ENCODE results near the gene CSAD. TPM values are rescaled to one million over a fixed set of nuclear protein-coding genes. Genes with fewer than 3 reads are reported as not detected.

Gene CSAD
- total RNA-seq, 1 donor from 2014 or later: 24.3 TPM

DNA sequence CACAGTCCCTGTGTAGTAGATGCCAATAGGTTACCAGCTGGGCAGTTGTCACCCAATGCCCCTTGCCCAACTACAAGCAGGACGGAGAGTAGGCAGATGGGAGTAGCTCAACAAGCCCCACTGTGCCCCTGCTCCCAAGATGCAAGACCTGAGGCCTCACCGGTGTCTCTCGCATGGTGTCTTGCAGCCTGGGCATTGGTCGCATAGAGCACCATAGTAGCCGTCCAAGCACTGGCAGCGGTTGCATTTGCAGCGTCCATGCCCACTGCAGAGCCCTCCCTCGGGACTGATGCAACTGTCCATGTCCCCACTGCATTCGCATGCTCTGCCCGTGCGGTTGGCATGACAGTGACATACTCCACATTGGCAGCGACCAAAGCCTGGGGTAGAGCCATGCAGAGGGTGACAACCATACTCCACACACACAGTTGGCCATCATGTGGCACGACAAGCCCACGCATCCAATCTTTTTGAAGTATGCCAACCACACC is 11.9 kb upstream of the CSAD start:
- Mint-ChIP-seq H3K27ac (ENCODE audit: unreplicated experiment) (no peak overlapping the region), H3K9me3 (ENCODE audit: low read depth) (no peaks in the 10 kb centered on the region), H3K27me3 (ENCODE audit: low read depth) (peaks cover 7% of the 10 kb centered on the region), H3K4me3 (ENCODE audit: unreplicated experiment) (no peak overlapping the region), H3K4me1 (ENCODE audit: low read depth) (peaks cover 4% of the 10 kb centered on the region), H3K36me3 (ENCODE audit: low read depth) (peaks cover 3% of the 10 kb centered on the region)
- TF ChIP-seq, protein P1, sequence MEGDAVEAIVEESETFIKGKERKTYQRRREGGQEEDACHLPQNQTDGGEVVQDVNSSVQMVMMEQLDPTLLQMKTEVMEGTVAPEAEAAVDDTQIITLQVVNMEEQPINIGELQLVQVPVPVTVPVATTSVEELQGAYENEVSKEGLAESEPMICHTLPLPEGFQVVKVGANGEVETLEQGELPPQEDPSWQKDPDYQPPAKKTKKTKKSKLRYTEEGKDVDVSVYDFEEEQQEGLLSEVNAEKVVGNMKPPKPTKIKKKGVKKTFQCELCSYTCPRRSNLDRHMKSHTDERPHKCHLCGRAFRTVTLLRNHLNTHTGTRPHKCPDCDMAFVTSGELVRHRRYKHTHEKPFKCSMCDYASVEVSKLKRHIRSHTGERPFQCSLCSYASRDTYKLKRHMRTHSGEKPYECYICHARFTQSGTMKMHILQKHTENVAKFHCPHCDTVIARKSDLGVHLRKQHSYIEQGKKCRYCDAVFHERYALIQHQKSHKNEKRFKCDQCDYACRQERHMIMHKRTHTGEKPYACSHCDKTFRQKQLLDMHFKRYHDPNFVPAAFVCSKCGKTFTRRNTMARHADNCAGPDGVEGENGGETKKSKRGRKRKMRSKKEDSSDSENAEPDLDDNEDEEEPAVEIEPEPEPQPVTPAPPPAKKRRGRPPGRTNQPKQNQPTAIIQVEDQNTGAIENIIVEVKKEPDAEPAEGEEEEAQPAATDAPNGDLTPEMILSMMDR (IDR thresholded peaks at IDR 0.05): no peak
- no peak for DNase-seq (ENCODE audit: low spot score)

DNA sequence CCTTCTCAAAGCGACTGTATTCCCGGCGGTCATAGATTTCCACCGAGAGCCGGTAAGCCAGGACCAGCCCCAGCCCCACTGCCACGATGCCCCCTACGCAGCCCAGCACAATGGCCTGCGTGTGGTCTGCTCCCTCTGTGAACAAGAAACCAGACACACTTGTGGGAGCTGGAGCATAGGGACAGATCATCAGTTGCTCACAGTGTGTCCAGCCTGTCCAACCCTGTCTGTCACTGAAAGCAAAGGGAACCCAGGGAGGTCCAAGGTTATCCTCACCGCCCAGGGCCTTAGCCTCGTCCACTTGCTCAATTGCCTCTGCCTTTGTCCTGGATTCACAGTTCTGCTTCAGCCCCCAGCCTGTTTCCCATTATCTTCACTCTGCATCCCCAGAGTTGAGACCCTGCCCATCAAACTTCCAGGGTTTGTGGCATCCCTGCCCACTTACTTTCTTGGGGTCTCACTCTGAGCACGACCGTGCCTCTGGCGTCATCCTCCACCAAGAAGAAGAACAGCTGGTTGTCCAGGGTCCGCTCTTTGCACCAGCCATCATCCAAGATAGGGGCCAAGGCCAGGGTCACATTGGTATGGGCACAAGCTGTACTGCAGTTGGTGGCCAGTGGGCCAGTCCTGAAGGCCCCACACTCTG is 11.3 kb upstream of the CSAD start:
- Mint-ChIP-seq H3K4me1 (ENCODE audit: low read depth) (peaks cover 4% of the 10 kb centered on the region), H3K27ac (ENCODE audit: unreplicated experiment) (no peak overlapping the region), H3K36me3 (ENCODE audit: low read depth) (peaks cover 8% of the 10 kb centered on the region), H3K27me3 (ENCODE audit: low read depth) (peaks cover 6% of the 10 kb centered on the region), H3K9me3 (ENCODE audit: low read depth) (no peaks in the 10 kb centered on the region), H3K4me3 (ENCODE audit: unreplicated experiment) (no peak overlapping the region)
- TF ChIP-seq, protein P1 (IDR thresholded peaks at IDR 0.05): no peak
- DNase-seq (ENCODE audit: low spot score): no peak

DNA sequence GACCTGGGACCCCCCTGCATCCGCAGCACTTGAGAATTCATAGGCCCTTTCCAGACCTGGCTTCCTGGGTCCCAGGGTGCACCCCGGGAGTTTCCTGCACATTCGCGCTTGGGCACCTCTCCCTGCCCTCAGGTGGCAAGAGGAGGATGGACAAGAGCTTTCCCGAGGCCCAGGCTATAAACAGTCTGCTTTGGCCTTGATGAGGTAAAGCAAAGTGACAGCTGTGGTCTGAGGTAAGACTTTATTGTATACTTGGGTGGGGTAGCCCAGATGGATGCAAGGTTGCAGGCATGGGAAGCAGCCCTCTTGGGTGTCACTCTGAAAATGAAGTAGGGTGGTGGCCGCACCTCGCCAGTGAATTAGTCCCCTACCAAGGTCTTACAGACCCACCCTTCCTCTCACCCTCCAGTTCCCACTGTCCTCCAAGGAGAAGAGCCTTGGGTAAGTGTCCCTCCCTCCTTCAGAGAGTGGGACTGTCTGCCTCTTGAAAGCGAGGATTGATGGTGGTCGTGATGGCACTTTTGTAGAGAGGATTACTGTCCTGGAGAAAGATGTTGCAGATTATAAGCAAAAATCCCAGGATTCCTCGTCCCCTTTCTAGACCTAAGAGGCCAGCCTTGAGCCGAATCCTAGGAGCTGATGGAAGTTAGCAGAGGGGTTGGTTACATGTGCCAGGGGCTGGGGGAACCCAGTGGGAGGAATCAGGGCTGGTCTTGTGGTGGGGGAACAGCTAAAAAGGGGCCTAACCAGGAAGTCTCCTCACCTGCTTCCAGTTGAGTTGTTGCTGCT is 10.6 kb upstream of the CSAD start:
- no peak overlapping the region for H3K4me3 Mint-ChIP-seq (ENCODE audit: unreplicated experiment)
- no peak overlapping the region for H3K27ac Mint-ChIP-seq (ENCODE audit: unreplicated experiment)
- DNase-seq (ENCODE audit: low spot score): no peak
- no peaks in the 10 kb centered on the region for H3K9me3 Mint-ChIP-seq (ENCODE audit: low read depth)
- peaks cover 13% of the 10 kb centered on the region for H3K36me3 Mint-ChIP-seq (ENCODE audit: low read depth)
- TF ChIP-seq, protein P1 (IDR thresholded peaks at IDR 0.05): no peak
- peaks cover 6% of the 10 kb centered on the region for H3K27me3 Mint-ChIP-seq (ENCODE audit: low read depth)
- peaks cover 4% of the 10 kb centered on the region for H3K4me1 Mint-ChIP-seq (ENCODE audit: low read depth)

DNA sequence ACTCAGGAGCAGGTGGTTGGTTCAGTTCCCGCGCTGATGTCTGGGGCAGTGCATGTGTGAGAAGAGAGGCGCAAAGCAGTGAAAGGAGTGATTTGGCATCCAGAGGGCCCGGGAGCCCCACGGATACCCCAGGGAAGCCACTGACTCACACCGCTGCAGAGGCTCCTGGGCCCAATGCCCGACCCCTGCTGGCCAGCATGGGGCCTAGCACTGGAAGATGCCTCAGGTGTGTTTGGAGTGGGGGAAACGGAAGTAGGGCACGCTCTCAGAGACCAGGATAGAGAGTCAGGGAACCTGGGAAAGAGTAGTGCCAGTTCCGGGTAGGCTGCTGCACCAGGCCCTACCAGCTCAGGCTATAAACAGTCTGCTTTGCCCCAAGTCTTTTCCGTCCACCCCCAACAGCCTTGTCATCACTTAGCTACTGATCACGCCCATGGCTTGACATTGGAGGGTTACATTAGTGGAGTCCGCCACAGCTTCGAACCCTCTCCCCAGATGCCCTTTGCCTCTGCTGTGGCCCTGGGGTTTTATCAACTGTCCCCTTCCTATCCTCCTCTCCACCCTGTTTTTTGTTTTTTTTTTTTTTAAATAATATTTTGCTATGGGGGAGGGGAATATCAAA is 9.5 kb upstream of the CSAD start:
- no peak overlapping the region for H3K4me3 Mint-ChIP-seq (ENCODE audit: unreplicated experiment)
- no peak for DNase-seq (ENCODE audit: low spot score)
- no peaks in the 10 kb centered on the region for H3K9me3 Mint-ChIP-seq (ENCODE audit: low read depth)
- peaks cover 4% of the 10 kb centered on the region for H3K4me1 Mint-ChIP-seq (ENCODE audit: low read depth)
- peaks cover 6% of the 10 kb centered on the region for H3K27me3 Mint-ChIP-seq (ENCODE audit: low read depth)
- TF ChIP-seq, protein P1 (IDR thresholded peaks at IDR 0.05): peak; percentile 82
- peaks cover 22% of the 10 kb centered on the region for H3K36me3 Mint-ChIP-seq (ENCODE audit: low read depth)
- H3K27ac Mint-ChIP-seq (ENCODE audit: unreplicated experiment): peak overlapping the region; percentile 22

Measured in chondrocyte (in vitro differentiated cells).